MM.1S (cell line): ENCODE measurements around the gene KCNG2.

Source experiments
- EZH2 ChIP-seq: fragments of 300-600 bp; sonication (generic); optimal IDR thresholded peaks from 2 replicates; pipeline ENCODE3; 2017; ENCODE audit warnings: low read depth, mild to moderate bottlenecking, antibody characterized with exemption, low read length, mixed read lengths
- EZH2phosphoT487 ChIP-seq: fragments of 300-600 bp; sonication (generic); IDR thresholded peaks from 2 replicates; pipeline ENCODE4 v1.6.1; 2018; ENCODE audit warnings: antibody characterized with exemption, low read length
- TF ChIP-seq, protein P1 (sequence below): fragments of 300-600 bp; sonication (generic); IDR thresholded peaks from 2 replicates; pipeline ENCODE4 v1.5.1; 2016; ENCODE audit warnings: antibody characterized with exemption, low read length, mixed read lengths

DNA sequence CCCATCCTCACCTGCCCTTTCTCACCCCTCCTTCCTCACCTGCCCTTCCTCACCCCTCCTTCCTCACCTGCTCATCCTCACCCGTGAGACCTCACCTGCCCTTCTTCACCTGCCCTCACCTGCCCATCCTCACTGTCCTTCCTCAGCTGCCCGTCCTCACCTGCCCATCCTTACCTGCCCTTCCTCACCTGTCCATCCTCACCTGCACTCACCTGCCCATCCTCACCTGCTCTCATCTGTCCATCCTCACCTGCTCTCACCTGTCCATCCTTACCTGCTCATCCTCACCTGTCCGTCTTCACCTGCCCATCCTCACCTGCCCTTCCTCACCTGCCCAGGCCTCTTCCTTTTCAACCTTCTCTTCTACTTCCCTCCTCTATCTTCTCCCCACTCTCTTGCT is 34.4 kb downstream of the KCNG2 start:
- TF ChIP-seq EZH2 (no peak), EZH2phosphoT487 (no peak)
- TF ChIP-seq, protein P1, sequence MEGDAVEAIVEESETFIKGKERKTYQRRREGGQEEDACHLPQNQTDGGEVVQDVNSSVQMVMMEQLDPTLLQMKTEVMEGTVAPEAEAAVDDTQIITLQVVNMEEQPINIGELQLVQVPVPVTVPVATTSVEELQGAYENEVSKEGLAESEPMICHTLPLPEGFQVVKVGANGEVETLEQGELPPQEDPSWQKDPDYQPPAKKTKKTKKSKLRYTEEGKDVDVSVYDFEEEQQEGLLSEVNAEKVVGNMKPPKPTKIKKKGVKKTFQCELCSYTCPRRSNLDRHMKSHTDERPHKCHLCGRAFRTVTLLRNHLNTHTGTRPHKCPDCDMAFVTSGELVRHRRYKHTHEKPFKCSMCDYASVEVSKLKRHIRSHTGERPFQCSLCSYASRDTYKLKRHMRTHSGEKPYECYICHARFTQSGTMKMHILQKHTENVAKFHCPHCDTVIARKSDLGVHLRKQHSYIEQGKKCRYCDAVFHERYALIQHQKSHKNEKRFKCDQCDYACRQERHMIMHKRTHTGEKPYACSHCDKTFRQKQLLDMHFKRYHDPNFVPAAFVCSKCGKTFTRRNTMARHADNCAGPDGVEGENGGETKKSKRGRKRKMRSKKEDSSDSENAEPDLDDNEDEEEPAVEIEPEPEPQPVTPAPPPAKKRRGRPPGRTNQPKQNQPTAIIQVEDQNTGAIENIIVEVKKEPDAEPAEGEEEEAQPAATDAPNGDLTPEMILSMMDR = no peak
